Fibroblast of skin of right quadriceps (primary cell): ENCODE measurements around the gene AK8.
A peak's percentile ranks its signal among the peaks of the same experiment; 100 is the strongest.

Experiments used
- DNase-seq: peaks from one replicate; pipeline ENCODE4 v3.0.0-alpha.2; 2013

The AK8 gene

GRCh38 chr9:132824951-132825350, 53.1 kb downstream of the AK8 start:
- no peak for DNase-seq

GRCh38 chr9:132824151-132824550, 53.9 kb downstream of the AK8 start:
- DNase-seq = no peak

GRCh38 chr9:132823370-132824145, 54.5 kb downstream of the AK8 start:
- no peak for DNase-seq

GRCh38 chr9:132820169-132820944, 57.7 kb downstream of the AK8 start:
- DNase-seq = no peak

- DNase-seq = no peak
Measured at GRCh38 chr9:132818588-132818987, 59.5 kb downstream of the AK8 start.

- DNase-seq = no peak
Measured at GRCh38 chr9:132814937-132815336, 63.1 kb downstream of the AK8 start.

GRCh38 chr9:132813115-132813771, 64.8 kb downstream of the AK8 start:
- no peak for DNase-seq

GRCh38 chr9:132811985-132812384, 66.1 kb downstream of the AK8 start:
- no peak for DNase-seq

- no peak for DNase-seq
Measured at GRCh38 chr9:132810314-132810713, 67.8 kb downstream of the AK8 start.

- DNase-seq = no peak
Measured at GRCh38 chr9:132809677-132810271, 68.3 kb downstream of the AK8 start.

- no peak for DNase-seq
Measured at GRCh38 chr9:132808645-132809044, 69.4 kb downstream of the AK8 start.

GRCh38 chr9:132806723-132807421, 71.2 kb downstream of the AK8 start:
- DNase-seq = peak; percentile 5

GRCh38 chr9:132806306-132806705, 71.8 kb downstream of the AK8 start:
- no peak for DNase-seq

- no peak for DNase-seq
Measured at GRCh38 chr9:132804576-132805295, 73.3 kb downstream of the AK8 start.

- no peak for DNase-seq
Measured at GRCh38 chr9:132802121-132802795, 75.8 kb downstream of the AK8 start.

GRCh38 chr9:132801659-132802058, 76.4 kb downstream of the AK8 start:
- DNase-seq = no peak

GRCh38 chr9:132800038-132800648, 77.9 kb downstream of the AK8 start:
- peak; percentile 43 for DNase-seq

- DNase-seq = no peak
Measured at GRCh38 chr9:132798817-132799790, 79.0 kb downstream of the AK8 start.

GRCh38 chr9:132797861-132798659, 80.0 kb downstream of the AK8 start:
- DNase-seq = no peak
